T-helper 1 cell treated with Interleukin-12 subunit alpha and Interleukin-12 subunit beta and Interleukin-4 antibody, amounts not matched to agents 30 ng/mL and 1 ng/mL, for 36 hours (primary cell): Measurements from ENCODE around the gene ANXA6. TPM values are rescaled to one million over a fixed set of nuclear protein-coding genes. Genes with fewer than 3 reads are reported as not detected.

ENCODE experiments used
- intact Hi-C: fragments of 100-400 bp; cut with micrococcal nuclease; formaldehyde crosslinking; loops from one replicate; pipeline ENCODE4 v1.15.1; 2024
- total RNA-seq: library from RNA; stranded (reverse); gene quantifications from 2 replicates; pipeline ENCODE4 v1.2.3, GENCODE V29; 2022

ANXA6 gene
- total RNA-seq, 1 donor from 2014 or later, result 470 TPM

DNA sequence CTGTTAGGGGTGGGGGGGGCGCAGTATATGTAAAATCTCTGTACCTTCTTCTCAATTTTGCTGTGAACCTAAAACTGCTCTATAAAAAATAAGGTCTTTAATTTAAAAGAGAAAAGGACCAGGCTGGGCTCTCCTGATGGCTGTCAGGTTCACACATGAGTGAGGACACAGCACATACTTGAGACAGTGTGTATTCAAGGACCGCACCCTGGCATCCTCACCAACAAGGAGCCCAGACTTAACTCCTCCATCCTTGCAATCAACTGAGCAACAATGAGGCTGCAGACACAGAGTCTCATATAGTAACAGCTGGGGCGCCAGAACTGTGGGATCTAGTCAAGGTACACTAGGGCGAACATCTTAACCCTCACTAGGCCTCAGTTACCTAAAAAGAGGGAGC is 86.6 kb downstream of the ANXA6 start:
- intact Hi-C loops, result no loop called here

- intact Hi-C loops, result no loop called here
Measured at GRCh38 chr5:151070449-151070848, 87.1 kb downstream of the ANXA6 start.

GRCh38 chr5:151068433-151069197 is 89.0 kb downstream of the ANXA6 start:
- intact Hi-C loops, result no loop called here

GRCh38 chr5:151067632-151068432 is 89.7 kb downstream of the ANXA6 start:
- intact Hi-C loops, result no loop called here

- intact Hi-C loops, result no loop called here
Measured at GRCh38 chr5:151066920-151067319, 90.7 kb downstream of the ANXA6 start.

- intact Hi-C loops, result no loop called here
Measured at GRCh38 chr5:151065609-151066008, 92.0 kb downstream of the ANXA6 start.

DNA sequence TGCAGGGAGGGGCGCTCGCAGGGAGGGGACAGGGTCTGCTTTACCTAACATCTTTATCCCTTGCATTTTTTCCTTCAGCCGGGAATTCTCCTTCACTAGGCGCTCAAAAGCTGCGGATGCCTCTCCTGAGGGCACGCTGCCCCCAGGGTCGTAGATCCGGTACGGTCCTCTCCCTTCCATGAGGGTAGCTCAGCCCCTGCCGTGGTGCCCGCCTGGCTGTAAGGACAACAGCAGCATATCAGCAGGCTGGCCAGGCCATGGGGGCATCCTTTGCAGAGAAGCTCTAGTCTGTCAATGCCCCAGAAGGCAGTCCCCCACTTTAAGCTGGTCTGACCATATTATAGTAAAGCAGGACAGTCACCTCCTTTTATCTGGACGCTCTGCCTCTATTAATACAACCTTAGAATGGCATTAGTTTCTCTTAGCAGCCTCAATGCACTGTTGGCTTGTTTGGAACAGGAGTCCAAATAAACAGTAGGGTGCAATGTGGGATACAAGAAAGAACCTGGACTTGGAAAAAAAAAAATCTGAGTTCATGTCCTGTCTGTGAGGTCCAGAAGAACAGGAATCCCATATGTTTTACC is 92.6 kb downstream of the ANXA6 start:
- intact Hi-C loops, result no loop called here

DNA sequence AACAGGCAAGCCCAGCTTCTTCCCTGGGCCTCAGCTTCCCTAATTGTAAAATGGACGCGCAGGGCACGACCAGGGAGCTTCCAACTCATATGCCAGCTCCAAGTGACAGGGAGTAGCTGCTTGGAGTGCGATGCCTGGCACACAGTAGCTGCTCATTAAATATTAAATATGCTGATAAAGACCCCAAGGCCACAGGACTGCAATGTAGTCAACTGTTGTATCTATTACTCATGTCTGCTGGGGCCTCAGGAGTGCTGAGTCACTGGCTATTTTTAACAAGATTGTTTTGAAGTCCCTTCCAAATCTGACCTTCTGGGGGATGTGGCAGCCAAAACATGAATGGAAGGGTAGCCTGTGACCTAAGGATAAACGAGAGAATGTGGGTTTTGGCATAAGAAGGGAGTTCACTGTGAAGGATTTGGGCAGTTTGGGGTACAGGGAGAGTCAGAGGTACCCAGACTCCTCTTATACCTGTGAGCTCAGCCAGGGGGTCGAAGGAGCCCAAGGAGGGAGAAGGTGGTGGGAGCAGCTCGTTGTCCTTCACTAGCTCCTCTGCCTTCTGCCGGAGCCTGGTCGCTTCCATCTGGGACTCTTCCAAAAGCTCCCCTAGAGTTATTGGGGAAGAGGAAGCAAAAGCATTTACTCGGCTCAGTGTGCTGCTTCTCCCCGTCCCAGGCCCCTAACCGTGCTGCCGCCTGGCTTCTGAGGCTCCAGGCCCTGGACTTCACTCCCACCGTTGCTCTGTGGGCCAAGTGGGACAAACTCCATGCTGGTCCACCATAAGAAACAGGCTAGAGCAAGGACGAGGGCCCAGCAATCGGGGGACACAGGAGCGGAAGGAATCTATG is 94.2 kb downstream of the ANXA6 start:
- intact Hi-C loops, result no loop called here

- intact Hi-C loops, result no loop called here
Measured at GRCh38 chr5:151062405-151063141, 95.0 kb downstream of the ANXA6 start.

- intact Hi-C loops, result loop anchor here (1.0 kb wide), 1 partner anchor 21 kb away; the partner anchor contains the start of gene TNIP1
Measured at GRCh38 chr5:151060742-151061141, 96.8 kb downstream of the ANXA6 start.

DNA sequence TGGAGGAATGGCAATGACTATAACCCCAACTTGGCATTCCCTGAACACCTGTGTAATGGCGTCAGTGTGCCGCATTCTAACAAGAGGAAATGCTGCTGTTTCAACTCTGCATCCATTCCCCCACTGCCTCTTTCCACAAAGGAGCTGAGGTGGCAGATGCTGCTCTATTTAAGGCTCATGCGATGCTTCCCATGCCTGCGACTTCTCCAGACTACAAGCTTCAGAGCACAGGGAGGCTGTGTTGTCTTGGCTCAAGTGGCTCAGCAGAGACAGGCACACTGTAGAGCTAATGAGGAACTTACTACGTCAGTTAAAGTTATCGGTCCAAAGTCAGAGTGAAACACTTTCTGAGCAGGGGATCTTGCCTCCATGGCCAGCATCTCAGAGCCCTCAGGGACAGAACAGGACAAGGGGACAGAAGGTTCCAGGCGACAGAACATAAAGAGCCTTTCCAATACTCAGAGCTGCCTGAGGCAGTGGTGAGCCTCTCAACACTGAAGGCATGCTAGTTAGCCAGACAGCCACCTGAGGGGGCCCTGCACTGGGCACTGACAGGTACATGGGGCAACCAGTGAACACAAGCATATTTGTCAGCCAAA is 98.6 kb downstream of the ANXA6 start:
- intact Hi-C loops, result no loop called here

- intact Hi-C loops, result no loop called here
Measured at GRCh38 chr5:151058301-151058700, 99.3 kb downstream of the ANXA6 start.

DNA sequence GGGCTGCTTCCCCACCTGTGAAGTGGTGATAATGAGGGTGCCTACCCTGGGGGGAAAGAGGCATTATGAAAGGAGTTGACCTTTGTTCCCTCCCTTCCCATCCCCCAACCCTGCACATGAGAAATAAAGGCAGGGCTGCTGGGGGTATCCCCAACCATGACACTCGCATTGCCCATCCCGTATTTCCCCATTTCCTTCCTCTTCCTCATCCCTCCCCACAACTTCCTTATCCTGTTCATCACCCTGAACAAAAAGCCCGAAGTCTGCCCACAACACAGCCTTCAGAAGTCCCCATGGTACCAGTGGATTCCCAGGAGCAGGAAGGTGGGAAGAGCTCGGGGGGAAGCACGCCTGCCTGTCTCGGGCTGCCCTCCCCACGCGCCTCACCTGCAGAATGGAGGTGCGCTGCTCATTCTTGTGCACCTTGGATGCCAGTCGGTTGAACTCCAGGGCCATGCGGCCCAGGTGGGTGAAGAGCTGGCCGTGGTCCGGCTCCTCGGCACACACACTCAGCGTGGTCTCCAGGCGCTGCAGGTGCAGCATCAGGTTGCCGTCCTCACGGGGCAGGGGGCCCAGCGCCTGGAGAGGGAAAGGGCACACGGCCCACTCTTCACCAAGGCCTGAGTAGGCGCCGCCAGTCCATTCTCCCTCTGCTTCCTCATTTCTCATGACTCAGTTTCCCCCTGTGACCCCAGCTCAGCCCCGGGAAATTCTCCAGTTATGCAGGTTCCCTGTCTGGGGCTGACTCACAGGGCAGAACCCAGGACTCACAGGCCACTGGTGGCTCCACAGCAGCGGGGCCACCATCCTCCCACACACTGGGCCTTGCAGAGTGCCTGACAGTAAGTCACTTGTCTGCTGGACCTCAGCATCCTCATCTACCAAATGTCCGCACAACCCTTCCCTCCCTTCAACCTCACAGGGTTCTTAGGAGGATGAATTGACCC is 100.9 kb downstream of the ANXA6 start:
- intact Hi-C loops, result no loop called here

DNA sequence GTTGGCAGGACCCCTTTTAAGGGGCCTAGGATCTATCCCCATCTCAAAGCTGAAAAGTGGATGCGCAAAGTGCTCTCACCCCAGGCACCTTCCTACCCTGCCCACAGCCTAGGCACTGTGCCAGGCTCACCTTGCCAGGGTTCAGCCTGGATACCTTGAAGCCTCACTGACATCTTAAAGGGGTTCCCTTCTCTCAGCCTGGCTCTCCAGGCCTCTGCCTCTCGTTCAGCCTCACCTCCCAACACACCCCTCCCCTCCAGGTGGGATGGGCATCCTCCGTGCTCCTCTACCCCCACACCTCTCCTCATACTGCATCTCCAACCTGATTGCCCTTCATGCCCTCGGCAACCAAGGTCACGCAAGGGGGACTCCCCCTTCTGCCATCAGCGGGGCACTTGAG is 102.2 kb downstream of the ANXA6 start:
- intact Hi-C loops, result no loop called here

- intact Hi-C loops, result no loop called here
Measured at GRCh38 chr5:151054709-151055108, 102.9 kb downstream of the ANXA6 start.

DNA sequence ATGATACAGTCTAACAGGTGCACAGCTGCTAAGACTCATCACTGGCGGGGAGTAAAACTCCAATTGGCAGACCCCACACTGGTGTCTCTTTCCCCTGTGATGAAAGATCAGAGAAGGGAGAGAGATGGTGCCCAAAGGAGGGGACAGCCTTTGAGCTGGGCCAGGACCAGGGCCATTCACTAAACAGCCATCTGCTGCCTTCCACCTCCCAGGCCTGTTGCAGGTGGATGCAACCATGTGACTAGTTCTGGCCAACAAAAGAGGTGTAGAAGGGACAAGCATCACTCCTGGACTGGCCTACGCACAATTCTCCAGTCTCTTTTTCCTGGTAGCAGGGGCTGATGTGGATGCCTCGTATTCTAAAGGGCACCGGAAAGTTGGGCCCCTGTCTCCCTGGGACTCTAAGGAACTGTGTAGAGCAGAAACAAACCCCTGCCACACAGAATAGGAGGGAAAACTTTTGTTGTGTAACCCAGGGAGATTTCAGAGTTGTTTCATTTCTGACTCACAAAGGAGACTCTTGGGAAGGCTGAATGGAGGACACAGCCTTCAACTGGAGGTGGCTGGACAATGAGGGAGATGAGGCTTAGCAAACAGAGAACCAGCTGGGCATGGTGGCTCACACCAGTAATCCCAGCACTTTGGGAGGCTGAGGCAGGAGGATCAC is 103.7 kb downstream of the ANXA6 start:
- intact Hi-C loops, result no loop called here

DNA sequence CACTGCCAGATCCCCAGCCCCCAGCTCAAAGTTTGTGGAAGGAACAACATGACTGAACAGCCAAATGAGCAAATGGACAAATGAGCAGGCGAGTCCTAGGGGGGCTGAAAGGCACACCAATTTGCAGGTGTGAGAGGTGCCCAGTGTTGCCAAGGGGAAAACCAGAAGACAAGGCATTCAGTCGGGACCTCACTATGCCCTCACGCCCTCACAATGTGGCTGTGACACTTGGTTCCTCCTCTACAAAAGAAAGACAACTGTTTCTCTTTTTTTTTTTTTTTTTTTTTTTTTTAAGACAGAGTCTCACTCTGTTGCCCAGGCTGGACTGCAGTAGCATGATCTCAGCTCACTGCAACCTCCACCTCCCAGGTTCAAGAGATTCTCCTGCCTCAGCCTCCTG is 104.7 kb downstream of the ANXA6 start:
- intact Hi-C loops, result no loop called here

GRCh38 chr5:151051931-151052608 is 105.5 kb downstream of the ANXA6 start:
- intact Hi-C loops, result loop anchor here (1.0 kb wide), 3 partner anchors 29 to 113 kb away; partner anchors contain the start of gene TNIP1
